HG02678 (cell line): Measurements from ENCODE around the gene ZNF195.
"Not testable (repeated sequence)": the region's sequence is repeated elsewhere in the genome, so short reads cannot be mapped to it uniquely, and the experiment has no call there.

Experiments used
- ATAC-seq: cut with Tn5 transposase; IDR thresholded peaks from one replicate; pipeline ENCODE4 v1.9.1; 2021; ENCODE audit warnings: mild to moderate bottlenecking, moderate library complexity; ENCODE audit not compliant: unreplicated experiment

The ZNF195 gene

DNA sequence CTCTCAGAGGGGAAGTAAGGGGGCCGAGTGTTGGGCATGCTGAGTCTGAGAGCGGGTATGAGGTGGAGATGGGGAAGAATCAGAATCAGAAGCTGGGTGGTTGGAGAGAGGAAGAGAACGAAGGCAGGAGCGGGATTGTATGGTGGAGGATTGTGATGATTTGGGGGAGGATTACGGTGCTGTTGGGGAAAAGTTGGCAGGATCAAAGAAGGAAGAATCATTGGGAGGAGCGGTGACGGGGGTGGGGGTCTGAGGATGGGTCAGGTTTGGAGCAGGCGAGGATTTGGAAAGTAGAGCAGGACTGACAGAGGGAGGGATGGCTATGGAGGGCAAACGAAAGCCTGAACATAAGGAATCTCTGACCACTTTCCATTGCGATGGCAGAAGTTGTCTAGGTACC, 22.1 kb downstream of the ZNF195 start:
- ATAC-seq: no peak

DNA sequence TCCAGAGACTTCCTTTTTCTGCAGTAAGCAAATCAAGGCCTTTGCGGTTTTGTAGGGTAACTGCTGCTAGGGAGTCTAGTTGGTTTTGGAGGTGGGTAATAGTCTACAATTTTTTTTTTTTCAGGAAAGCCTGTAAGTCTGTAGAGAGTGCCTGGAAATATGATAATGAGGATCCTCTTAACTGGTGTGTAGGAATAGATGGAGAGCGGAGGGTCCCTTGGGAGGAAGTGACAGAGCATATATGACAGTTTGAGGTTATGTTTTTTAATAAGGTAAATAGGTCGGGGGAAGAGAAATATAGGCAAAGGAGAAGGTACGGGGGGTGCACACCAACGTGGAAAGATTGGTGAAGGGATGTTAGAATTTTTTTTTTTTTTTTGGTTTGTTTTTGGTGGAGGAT, 25.9 kb downstream of the ZNF195 start:
- no peak for ATAC-seq

DNA sequence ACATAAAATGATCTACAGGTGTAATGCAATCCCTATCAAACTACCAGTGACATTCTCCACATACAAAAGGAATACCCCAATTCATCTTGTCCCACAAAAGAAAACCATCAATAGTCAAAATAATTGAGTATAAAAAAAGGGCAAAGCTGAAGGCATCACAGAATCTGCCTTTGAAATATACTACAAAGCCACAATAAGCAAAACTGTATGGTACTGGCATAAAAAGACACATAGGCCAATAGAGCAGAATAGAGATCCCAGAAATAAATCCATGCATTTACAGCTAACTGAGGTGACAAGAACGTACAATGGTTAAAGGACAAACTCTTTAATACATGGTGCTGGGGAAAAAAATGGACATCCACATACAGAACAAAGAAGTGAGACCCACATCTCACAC, 31.8 kb downstream of the ZNF195 start:
- ATAC-seq: no peak

DNA sequence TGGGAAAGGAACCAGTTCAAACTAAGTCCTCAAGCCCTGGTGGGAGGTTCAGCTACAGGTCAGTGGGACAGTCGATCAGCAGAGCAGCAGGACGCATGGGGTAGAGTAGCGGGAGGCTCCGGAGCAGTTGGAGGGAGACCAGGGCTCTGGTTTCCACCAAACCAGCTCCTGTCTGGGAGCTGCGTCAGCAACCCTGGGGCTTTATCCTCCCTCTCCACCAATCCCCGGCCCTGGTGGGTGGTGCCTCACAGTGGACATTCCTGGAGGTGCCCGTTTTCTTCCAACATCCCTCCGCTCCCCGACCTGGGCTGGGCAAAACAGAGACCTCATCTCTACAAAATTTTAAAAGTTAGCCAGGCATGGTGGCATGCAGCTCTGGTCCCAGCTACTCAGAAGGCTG, 32.4 kb downstream of the ZNF195 start:
- no peak for ATAC-seq

DNA sequence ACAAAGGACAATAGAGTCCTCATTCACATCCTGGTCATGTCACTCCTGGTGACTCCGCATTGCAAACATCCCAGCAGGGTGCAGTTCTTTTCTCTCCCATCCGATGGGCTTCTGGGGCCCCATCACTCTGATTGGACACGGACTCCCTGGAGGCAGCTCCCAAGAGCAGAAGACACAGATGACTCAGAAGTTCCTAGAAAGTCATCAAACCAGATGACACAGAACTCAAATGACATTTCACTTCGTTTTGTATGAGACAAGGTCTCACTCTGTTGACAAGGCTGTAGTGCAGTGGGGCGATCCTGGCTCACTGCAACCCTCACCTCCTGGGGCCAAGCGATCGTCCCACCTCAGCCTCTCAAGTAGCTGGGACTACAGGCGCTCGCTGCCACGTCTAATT, 33.2 kb downstream of the ZNF195 start:
- no peak for ATAC-seq

DNA sequence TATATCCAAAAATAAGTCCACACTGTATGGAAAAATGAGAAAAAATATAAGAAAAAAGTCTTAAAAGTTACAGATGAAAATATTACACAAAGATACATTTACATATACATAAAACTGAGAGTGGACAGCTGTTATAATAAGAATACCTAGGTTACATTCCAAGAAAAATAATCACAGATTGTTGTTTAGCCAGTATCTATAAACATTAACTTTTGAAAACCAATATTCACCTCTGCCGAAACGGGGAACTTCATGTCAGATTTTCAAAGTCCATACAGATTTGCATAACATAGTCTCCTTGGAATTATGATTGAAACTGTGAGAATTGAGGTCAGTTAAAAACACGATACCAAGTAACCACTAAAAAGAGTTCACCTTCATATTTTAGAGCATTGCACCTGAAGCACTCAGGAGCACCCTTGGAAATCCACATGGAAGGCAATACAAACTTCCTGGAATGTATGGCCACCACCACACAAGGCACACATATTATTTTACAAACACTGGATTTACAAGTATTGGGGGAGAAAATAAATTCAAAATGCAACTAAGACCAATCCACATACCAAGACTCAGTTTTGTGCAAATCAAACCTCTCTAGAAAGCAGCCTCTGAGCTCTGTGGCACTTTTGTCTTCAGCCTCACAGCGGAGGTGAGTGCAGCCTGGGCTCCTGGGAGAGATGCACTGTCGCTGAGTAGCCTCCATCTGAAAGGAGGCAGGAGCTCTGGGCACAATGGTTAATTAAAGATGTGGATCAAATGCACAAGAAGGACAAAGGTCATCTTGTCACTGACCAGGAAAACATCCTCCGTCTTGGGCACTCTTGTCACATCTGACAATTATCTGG, 34.4 kb downstream of the ZNF195 start:
- no peak for ATAC-seq

DNA sequence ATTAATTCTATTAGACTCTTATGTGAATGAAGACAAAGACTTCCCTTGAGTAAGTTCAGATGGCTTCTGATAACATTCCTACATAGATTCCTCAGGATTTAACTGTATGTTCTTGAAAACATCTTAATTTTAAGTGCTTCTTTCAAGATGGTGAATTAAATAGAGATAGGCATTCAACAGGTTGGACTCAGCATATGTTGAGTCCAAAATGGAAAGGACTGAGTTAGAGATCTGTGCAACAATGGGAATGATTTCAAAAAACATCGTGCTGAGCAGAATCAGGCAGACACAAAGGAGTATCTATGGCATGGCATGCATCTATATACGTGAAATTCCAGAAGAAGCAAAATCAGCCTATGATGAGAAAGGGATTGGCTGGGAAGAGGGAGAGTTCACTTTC, 36.2 kb downstream of the ZNF195 start:
- ATAC-seq: no peak

DNA sequence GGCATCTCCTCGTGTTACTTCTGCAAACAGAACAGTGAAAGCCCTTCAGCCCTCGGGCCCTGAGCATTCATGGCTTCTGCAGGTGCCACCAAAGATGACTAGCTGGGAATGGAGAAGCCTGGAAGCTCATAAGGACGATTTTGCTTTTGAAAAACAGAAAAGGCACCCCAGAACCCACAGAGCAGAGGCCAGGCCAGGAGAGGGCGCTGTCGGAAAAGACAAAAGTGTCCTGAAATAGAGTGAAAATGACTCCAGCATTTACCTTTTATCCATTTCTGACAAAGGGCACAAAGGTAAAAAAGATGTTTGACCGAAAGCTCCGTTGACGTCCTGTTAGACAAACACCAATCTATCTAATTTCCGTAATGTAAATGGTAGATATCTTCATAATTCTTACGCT, 37.6 kb downstream of the ZNF195 start:
- ATAC-seq: no peak

DNA sequence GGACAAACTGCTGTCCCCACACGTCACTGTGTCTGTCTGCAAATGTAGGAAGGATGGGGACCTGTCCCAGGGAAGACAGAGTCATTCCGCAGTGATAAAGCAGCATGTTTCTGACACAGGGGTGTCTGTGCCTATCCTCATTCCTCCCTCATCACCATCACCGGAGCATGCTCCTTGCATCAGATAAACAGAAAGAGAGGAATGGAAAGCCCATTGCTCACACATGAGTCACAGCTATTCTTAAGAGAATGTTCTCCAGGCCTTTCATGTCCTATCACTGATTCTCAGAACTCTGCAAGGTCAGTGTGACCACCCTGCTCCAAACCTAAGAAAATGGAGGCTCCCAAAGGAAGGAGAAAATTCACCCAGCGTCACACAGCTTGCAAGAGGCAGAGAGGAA, 38.9 kb downstream of the ZNF195 start:
- ATAC-seq: no peak

DNA sequence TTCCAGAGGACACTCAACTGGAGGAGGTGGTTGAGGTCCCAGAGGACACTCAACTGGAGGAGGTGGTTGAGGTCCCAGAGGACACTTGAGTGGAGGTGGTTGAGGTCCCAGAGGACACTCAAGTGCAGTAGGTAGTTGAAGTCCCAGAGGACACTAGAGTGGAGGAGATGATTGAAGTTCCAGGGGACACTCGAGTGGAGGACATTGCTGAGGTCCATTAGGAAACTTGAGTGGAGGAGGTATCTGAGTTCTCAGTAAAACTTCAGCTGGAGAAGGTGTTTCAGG, 39.7 kb downstream of the ZNF195 start:
- no peak for ATAC-seq

DNA sequence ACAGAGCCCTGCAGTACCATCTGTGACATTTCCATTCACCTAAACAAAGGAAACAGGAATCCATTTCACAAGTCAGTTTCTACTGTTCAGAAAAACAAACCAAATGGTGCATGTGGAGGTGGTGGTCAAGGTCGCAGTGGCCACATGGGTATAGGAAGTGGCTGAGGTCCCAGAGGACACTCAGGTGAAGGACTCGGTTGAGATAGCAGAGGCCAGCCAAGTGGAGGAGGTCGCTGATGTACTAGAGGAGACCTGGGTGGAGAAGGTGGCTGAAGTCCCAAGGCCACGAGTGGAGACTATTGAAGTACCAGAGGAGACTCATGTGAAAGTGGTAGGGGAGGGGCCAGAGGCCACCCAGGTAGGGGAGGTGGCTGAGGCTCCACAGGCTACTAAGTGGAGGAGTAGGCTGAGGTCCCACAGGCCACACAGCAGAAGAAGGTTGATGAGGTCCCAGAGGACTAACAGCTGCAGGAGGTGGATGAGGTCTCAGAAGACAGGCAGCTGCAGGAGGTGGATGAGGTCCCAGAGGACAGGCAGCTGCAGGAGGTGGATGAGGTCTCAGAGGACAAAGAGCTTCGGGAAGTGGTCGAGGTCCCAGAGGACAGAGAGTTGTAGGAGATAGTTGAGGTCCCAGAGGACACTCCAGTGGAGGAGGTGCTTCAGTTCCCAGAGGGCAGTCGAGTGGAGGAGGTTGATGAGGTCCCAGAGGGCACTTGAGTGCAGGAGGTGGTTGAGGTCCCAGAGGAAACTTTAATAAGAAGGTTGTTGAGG, 40.2 kb downstream of the ZNF195 start:
- ATAC-seq: no peak

DNA sequence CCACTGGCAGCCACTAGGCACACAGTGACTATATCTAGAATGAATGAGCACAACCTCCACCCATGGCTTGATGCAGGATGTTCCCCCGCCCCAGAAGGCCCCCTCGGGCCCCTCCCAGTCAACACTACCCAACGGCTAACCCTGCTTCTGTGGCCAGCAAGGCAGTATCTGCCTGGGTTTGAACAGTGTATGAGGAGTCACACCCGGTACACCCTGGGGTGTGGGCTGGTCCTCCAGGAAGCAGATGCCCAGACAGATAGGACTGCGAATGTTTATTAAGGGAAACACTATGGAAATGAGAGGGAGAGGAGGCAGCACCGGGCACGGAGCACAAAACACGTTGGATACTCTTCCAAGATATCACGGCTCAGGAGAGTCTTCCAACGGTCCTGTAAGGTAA, 42.5 kb downstream of the ZNF195 start:
- ATAC-seq: not testable (repeated sequence)

DNA sequence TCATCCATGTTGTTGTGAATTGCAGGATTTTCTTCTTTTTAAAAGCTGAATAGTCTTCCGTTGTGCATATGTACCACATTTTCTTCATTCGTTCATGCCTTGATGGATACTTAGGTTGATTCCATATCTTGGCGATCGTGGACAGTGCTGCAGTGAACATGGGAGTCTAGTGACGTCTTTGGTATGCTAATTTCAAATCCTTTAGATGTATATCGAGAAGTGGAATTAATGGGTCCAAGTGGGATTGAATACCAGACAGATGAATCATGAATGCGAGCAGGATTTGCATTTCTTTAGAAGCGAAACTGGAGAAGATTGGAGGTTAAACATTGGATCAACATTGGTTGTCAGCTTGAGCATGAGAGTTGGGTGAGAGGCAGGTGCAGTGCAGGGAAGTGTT, 45.8 kb downstream of the ZNF195 start:
- not testable (repeated sequence) for ATAC-seq

DNA sequence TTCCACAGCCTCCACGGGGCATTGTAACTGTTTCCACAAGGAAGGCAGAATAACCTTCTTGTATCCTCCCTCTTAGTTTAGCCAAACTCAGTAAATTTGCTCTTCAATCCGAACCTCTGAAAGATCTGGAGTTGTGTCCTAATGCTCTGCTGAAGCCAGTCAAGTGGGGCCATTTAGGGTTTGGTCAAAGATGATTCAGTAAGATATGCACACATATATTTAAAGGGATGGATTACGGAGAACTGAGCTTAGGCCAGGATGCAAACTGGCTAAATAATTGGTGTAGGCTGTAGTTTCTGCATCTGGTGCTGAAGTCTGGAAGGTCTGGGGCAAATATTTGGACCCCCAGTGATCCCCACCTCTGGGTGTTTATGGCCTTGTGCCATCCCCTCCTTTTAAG, 47.9 kb downstream of the ZNF195 start:
- not testable (repeated sequence) for ATAC-seq

DNA sequence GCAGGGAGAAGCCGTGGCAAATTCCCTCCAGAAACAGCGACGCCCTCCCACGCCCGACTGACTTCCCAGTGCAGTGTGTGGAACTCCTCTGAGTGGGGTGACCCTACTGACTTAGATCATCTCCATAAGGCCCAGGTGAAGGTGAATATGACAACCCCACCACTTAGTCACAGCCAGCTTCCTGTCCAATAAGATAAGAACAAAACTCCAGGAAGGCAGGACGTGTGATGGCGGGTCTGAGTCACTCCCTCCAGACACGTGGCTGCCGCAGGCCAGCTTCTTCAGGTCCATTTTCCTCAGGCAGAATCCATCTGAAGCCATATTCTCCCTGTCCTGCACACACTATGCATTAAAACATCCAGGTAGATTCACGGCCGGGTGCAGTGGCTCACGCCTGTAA, 48.9 kb downstream of the ZNF195 start:
- not testable (repeated sequence) for ATAC-seq

DNA sequence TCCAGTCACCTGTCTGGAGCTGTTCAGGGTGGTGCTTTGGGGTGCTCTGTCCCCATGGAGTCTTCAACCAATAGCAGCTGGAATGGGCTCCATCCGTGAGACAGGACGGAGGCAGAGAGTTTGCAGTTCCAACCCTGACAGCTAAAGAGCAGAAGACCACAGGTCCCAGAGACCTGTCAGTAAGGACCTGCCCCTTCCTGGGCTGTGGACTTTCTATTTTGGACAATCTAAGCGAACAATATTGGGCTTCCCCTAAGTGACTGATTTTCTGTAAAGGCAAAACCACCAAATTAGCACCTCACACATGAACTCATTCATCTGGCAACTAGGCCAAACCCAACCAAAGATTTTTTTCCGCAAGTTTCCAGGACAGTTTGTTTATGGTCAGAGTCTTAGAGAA, 50.4 kb downstream of the ZNF195 start:
- not testable (repeated sequence) for ATAC-seq

DNA sequence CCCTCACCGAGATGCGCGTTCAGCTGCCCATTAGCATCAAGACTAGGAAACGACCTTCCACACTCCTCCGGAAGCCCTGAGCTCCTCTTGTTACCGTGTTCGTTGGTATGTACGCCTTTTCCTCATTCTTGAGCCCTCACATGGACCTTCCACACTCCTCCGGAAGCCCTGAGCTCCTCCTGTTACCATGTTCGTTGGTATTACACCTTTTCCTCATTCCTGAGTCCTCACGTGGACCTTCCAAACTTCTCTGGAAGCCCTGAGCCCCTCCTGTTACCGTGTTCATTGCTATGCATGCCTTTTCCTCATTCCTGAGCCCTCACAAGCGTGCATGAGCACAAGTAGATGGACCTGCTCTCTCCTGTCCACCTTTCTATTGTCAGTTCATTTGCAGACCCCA, 52.5 kb downstream of the ZNF195 start:
- not testable (repeated sequence) for ATAC-seq

DNA sequence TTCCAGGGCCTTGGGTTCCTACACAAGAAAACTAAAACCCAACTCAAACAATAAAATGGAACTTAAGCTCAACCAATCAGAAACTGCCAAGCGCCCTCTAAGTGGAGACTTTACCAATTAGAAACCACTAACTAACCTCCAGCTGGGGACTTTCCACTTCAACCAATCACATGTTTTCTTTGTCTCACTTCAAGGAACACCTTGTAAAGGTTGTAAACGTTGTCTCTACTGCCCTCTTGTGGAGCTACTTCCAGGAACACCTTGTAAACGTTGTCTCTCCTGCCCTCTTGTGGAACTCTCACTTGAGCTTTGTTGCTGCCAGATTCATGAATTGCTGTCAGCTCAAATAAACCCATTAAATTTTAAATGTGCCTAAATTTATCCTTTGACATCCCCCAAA, 54.2 kb downstream of the ZNF195 start:
- ATAC-seq: not testable (repeated sequence)
